HepG2 (cell line): Measurements from ENCODE around the gene ZNF524. TPM values are rescaled to one million over a fixed set of nuclear protein-coding genes. Genes with fewer than 3 reads are reported as not detected.

ENCODE experiments used
- ATAC-seq: fragments of 200-7000 bp; cut with Tn5 transposase; 3 replicates; pipeline ENCODE4 v1.9.1; 2020; ENCODE audit warnings: mild to moderate bottlenecking, moderate library complexity
- BruUV-seq: library from RNA; stranded (reverse); fragments of 400-500 nt; replicated peaks from 2 replicates; lab custom pipeline; 2021; lab: Mats Ljungman, UMichigan
- CTCF ChIA-PET: fragments of 300-600 bp; formaldehyde crosslinking; extraction: SDS; loops from one replicate; lab custom pipeline; 2021; ENCODE audit warnings: low total read pairs, inconsistent platforms, low intra/inter-chr PET ratio; lab: Yijun Ruan, JAX
- POLR2A ChIA-PET: fragments of 350-600 bp; sonication (Branson Sonifier 250); formaldehyde crosslinking; loops from one replicate; lab custom pipeline; 2020; ENCODE audit warnings: antibody characterized with exemption, inconsistent platforms; lab: Yijun Ruan, JAX
- DNase-seq: peaks from one replicate; pipeline ENCODE4 v3.0.0-alpha.2; 2015; ENCODE audit warnings: low spot score
- FAIRE-seq: peaks from 3 replicates; lab custom pipeline; 2011; peaks lifted over from hg19 to GRCh38; lab: Jason Lieb, UNC
- H2AFZ ChIP-seq: one replicate; pipeline ENCODE4 v1.6.1; 2011; ENCODE audit warnings: low read length, inconsistent platforms
- H3K27ac ChIP-seq: fragments of 300-600 bp; 3 replicates; pipeline ENCODE4 v1.8.0; 2011; ENCODE audit warnings: mixed run types, mild to moderate bottlenecking, mixed read lengths, low read length, inconsistent platforms; ENCODE audit not compliant: insufficient read depth; ENCODE audit errors: extremely low read length
- H3K27me3 ChIP-seq, 2 experiments: fragments of 200-600 bp in 1 of 2; 2 replicates in 1 of 2; 3 replicates in 1 of 2; pipeline versions ENCODE4 v1.6.0 to v1.8.0; 2011; ENCODE audit warnings: low read length in 2 of 2, mild to moderate bottlenecking in 2 of 2, moderate library complexity in 2 of 2, inconsistent platforms in 1 of 2; ENCODE audit not compliant: insufficient read depth in 2 of 2, control insufficient read depth in 1 of 2
- H3K36me3 ChIP-seq, 2 experiments: fragments of 200-600 bp in 1 of 2; replicated peaks in 1 of 2; 2 replicates in 1 of 2; 3 replicates in 1 of 2; pipeline versions ENCODE4 v1.5.1 to v1.8.0; 2011; ENCODE audit warnings: low read length in 2 of 2, inconsistent platforms in 1 of 2; ENCODE audit not compliant: insufficient read depth in 2 of 2, control insufficient read depth in 1 of 2
- H3K4me1 ChIP-seq: 2 replicates; pipeline ENCODE4 v1.5.1; 2012; ENCODE audit warnings: low read length, inconsistent platforms; ENCODE audit not compliant: insufficient read depth
- H3K4me2 ChIP-seq: 2 replicates; pipeline ENCODE4 v1.6.0; 2011; ENCODE audit warnings: low read depth, low read length, inconsistent platforms
- H3K4me3 ChIP-seq, 3 experiments: fragments of 200-600 bp in 1 of 3; sonication (generic), shearing (Covaris generic) in 1 of 3; replicated peaks in 1 of 3; 2 replicates each; pipeline ENCODE4 v1.5.1; 2011 to 2016; ENCODE audit warnings: low read length in 3 of 3, inconsistent platforms in 2 of 3, low read depth in 2 of 3, mild to moderate bottlenecking in 2 of 3, control low read depth in 1 of 3, mixed read lengths in 1 of 3; ENCODE audit not compliant: insufficient read depth in 1 of 3
- H3K79me2 ChIP-seq: one replicate; pipeline ENCODE4 v1.6.1; 2011; ENCODE audit warnings: low read length, inconsistent platforms; ENCODE audit not compliant: insufficient read depth
- H3K9ac ChIP-seq: 2 replicates; pipeline ENCODE4 v1.6.0; 2011; ENCODE audit warnings: mild to moderate bottlenecking, low read depth, low read length, inconsistent platforms; ENCODE audit not compliant: insufficient read depth
- H3K9me3 ChIP-seq: 2 replicates; pipeline ENCODE4 v1.5.1; 2012; ENCODE audit warnings: mild to moderate bottlenecking, low read length
- H4K20me1 ChIP-seq: 2 replicates; pipeline ENCODE4 v1.6.0; 2011; ENCODE audit warnings: inconsistent platforms, mild to moderate bottlenecking, low read length, moderate library complexity; ENCODE audit not compliant: insufficient read depth
- MTA1 ChIP-seq: sonication (generic); formaldehyde crosslinking; IDR thresholded peaks from 2 replicates; pipeline ENCODE4 v1.4.0; 2020; ENCODE audit warnings: missing genetic modification reagents, mild to moderate bottlenecking, borderline replicate concordance
- POLR2A ChIP-seq, 2 experiments: IDR thresholded peaks; 2 replicates each; pipeline ENCODE4 v1.6.1; 2011; ENCODE audit warnings: low read depth in 2 of 2, low read length in 2 of 2, mild to moderate bottlenecking in 1 of 2, moderate library complexity in 1 of 2; ENCODE audit not compliant: insufficient read depth in 1 of 2
- SMYD3 ChIP-seq: sonication (generic); formaldehyde crosslinking; IDR thresholded peaks from 2 replicates; pipeline ENCODE4 v1.8.1; 2023; ENCODE audit warnings: mild to moderate bottlenecking, missing genetic modification reagents
- ZC3H13 ChIP-seq: sonication (generic); formaldehyde crosslinking; IDR thresholded peaks from 2 replicates; pipeline ENCODE4 v1.8.1; 2023; ENCODE audit warnings: mild to moderate bottlenecking, missing genetic modification reagents, moderate library complexity
- ZC3H4 ChIP-seq: sonication (generic); formaldehyde crosslinking; IDR thresholded peaks from 2 replicates; pipeline ENCODE4 v1.4.0; 2020; ENCODE audit warnings: missing genetic modification reagents, borderline replicate concordance
- ZFYVE20 ChIP-seq: sonication (generic); formaldehyde crosslinking; IDR thresholded peaks from 2 replicates; pipeline ENCODE4 v1.8.0; 2023; ENCODE audit warnings: low read depth, mild to moderate bottlenecking, moderate library complexity, missing genetic modification reagents, borderline replicate concordance
- ZNF329 ChIP-seq: sonication (generic); formaldehyde crosslinking; IDR thresholded peaks from 2 replicates; pipeline ENCODE4 v1.9.0; 2021; ENCODE audit warnings: low read depth, mild to moderate bottlenecking, missing genetic modification reagents
- WGBS: methylation state at CpG from one replicate; pipeline ENCODE4 v1.1.6; 2017; ENCODE audit warnings: low lambda C conversion rate; 5-methylcytosine and 5-hydroxymethylcytosine counted together
- in situ Hi-C: cut with HindIII; loops from 2 replicates; pipeline ENCODE4 v1.10.0; 2017; ENCODE audit warnings: low pct_unique_long_range_greater_than_20kb; ENCODE audit not compliant: extremely low pct_ligation_motif_present
- intact Hi-C: fragments of 100-400 bp; cut with micrococcal nuclease; formaldehyde crosslinking; loops from one replicate; pipeline ENCODE4 v1.10.0; 2022; ENCODE audit not compliant: unreplicated experiment
- polyA plus RNA-seq, 8 experiments: library from polyadenylated mRNA; depleted of rRNA in 3 of 8; stranded (reverse) in 7 of 8; unstranded in 1 of 8; fragments of >200 nt; fragmentation: Illumina TruSeq in 4 of 8; extraction: Trizol in 4 of 8; gene quantifications; 2 replicates each; pipeline versions ENCODE4 v1.2.1 to v1.2.3, GENCODE V29; 2011 to 2016; ENCODE audit warnings: low read depth in 4 of 8, missing spikeins in 1 of 8, mixed read lengths in 1 of 8; ENCODE audit not compliant: insufficient read depth in 1 of 8
- total RNA-seq, 5 experiments: library from RNA; depleted of rRNA; stranded (reverse); fragments of >200 nt; fragmentation: Illumina TruSeq; extraction: Trizol; gene quantifications; 2 replicates each; pipeline ENCODE4 v1.2.3, GENCODE V29; 2016; ENCODE audit warnings: low read depth in 1 of 5
- TF ChIP-seq, protein P1 (sequence below): sonication (generic); formaldehyde crosslinking; IDR thresholded peaks from 2 replicates; pipeline ENCODE4 v1.4.0; 2020; ENCODE audit warnings: missing genetic modification reagents, borderline replicate concordance
- TF ChIP-seq, protein P2 (sequence below): IDR thresholded peaks from 2 replicates; pipeline ENCODE4 v1.6.1; 2016
- TF ChIP-seq, protein P3 (sequence below): sonication (generic); formaldehyde crosslinking; IDR thresholded peaks from 2 replicates; pipeline ENCODE4 v1.9.0; 2021; ENCODE audit warnings: missing genetic modification reagents, mild to moderate bottlenecking, borderline replicate concordance
- TF ChIP-seq, protein P4 (sequence below): sonication (generic); IDR thresholded peaks from 2 replicates; pipeline ENCODE4 v1.6.1; 2016; ENCODE audit warnings: low read depth, borderline replicate concordance

ZNF524 gene
- total and polyA plus RNA-seq, 2 of the 13 experiments (the other 11 are each of a cell fraction or from before 2014, with no cell fraction given) = 3.2 to 4.6 TPM

DNA sequence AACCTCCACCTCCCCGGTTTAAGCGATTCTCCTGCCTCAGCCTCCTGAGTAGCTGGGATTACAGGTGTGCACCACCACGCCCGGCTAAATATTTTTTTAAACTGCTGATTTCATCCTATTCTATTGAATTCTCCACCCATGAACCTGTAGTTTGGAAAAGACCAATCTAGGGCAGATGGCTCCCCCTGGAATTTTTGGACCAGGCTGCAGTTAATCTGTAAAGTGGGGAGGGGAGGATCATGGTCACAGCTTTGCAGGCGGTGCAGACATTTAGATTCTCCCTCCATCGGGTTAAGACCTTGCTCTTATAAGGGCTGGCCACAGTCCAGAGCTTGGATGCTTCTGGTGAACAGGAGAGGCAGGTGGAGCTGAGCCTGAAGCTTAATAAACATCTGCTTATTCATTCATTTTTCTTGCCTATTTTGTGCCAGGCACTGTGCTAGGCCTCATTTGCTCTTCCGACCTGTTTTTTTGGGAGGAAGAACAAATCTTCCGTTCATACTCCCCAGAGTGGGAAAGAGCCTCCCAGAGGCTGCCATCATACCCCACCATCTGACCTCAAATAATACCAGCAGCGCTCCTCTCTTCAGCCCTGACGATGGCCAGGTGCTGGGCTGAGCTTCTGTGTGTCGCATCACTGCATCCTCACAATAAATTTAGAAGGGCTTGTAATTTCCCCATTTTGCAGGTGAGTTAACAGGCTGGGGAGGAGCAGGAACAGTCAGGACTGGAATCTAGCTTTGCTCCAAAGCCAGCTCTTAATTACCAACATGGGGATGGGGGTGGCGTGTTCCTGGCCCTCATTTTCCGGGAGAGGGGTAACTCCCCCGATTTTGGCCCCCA lies 47.0 kb downstream of the ZNF524 start:
- peak overlapping the region; percentile 76 for H3K27ac ChIP-seq
- H3K4me2 ChIP-seq = peak overlapping the region; percentile 82
- TF ChIP-seq SMYD3 (CRISPR knock-in tag) = no peak
- no peak for TF ChIP-seq ZNF329
- TF ChIP-seq POLR2A (IDR thresholded peaks at IDR 0.05; ENCODE audit: insufficient read depth in 1 of 2, low read depth in 2 of 2, low read length in 2 of 2) = 0 out of 4 replicates have a peak, but pooled peaks of 1 of the 2 experiments have one; percentile 14
- TF ChIP-seq, protein P1, sequence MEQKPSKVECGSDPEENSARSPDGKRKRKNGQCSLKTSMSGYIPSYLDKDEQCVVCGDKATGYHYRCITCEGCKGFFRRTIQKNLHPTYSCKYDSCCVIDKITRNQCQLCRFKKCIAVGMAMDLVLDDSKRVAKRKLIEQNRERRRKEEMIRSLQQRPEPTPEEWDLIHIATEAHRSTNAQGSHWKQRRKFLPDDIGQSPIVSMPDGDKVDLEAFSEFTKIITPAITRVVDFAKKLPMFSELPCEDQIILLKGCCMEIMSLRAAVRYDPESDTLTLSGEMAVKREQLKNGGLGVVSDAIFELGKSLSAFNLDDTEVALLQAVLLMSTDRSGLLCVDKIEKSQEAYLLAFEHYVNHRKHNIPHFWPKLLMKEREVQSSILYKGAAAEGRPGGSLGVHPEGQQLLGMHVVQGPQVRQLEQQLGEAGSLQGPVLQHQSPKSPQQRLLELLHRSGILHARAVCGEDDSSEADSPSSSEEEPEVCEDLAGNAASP (CRISPR knock-in tag) = no peak
- TF ChIP-seq MTA1 (CRISPR knock-in tag) = no peak
- TF ChIP-seq, protein P2, sequence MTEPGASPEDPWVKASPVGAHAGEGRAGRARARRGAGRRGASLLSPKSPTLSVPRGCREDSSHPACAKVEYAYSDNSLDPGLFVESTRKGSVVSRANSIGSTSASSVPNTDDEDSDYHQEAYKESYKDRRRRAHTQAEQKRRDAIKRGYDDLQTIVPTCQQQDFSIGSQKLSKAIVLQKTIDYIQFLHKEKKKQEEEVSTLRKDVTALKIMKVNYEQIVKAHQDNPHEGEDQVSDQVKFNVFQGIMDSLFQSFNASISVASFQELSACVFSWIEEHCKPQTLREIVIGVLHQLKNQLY (CRISPR knock-in tag) = no peak
- TF ChIP-seq, protein P3, sequence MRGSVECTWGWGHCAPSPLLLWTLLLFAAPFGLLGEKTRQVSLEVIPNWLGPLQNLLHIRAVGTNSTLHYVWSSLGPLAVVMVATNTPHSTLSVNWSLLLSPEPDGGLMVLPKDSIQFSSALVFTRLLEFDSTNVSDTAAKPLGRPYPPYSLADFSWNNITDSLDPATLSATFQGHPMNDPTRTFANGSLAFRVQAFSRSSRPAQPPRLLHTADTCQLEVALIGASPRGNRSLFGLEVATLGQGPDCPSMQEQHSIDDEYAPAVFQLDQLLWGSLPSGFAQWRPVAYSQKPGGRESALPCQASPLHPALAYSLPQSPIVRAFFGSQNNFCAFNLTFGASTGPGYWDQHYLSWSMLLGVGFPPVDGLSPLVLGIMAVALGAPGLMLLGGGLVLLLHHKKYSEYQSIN (CRISPR knock-in tag) = no peak
- 0 out of 2 replicates have a peak, but pooled peaks have one; percentile 24 for TF ChIP-seq ZFYVE20
- TF ChIP-seq ZC3H4 = no peak
- TF ChIP-seq ZC3H13 (CRISPR knock-in tag) = peak; percentile 7; the same call in 1 of the 2 replicates
- TF ChIP-seq, protein P4, sequence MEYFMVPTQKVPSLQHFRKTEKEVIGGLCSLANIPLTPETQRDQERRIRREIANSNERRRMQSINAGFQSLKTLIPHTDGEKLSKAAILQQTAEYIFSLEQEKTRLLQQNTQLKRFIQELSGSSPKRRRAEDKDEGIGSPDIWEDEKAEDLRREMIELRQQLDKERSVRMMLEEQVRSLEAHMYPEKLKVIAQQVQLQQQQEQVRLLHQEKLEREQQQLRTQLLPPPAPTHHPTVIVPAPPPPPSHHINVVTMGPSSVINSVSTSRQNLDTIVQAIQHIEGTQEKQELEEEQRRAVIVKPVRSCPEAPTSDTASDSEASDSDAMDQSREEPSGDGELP = 0 out of 2 replicates have a peak, but pooled peaks have one; percentile 7

More for the DNA sequence above, 47.0 kb downstream of the ZNF524 start:
- in situ Hi-C loops (no loop called here), intact Hi-C loops (no loop called here)
- H3K4me3 ChIP-seq = peak overlapping the region; percentile 78 to 96 (median 96)
- H3K36me3 ChIP-seq = peaks cover 0 to 10% of the 10 kb centered on the region in 2 experiments; a peak in 2 of 5 replicates
- 76% methylated on average over 11 of the region's 14 CpGs for WGBS
- peak overlapping the region; percentile 86 for H3K9ac ChIP-seq
- no peaks in the 10 kb centered on the region; a peak in 1 of 5 replicates for H3K27me3 ChIP-seq
- ChIA-PET CTCF (no interaction called here), POLR2A (interaction anchor here (0.7 to 1.1 kb wide), 5 partner anchors 9 to 185 kb away, joined by 3 to 5 read pairs (median 4); partner anchors contain the start of gene ZNF628)
- ATAC-seq (no peak), FAIRE-seq (no peak), DNase-seq (no peak)
- H4K20me1 ChIP-seq = no peaks in the 10 kb centered on the region
- H3K4me1 ChIP-seq = peaks cover 51% of the 10 kb centered on the region
- H3K9me3 ChIP-seq = no peaks in the 10 kb centered on the region
- BruUV-seq = no TSS peak
- H2AFZ ChIP-seq = no peak overlapping the region
- H3K79me2 ChIP-seq = peaks cover 34% of the 10 kb centered on the region
